ENCODE results near the gene MYH14. TPM values are rescaled to one million over a fixed set of nuclear protein-coding genes. Genes with fewer than 3 reads are reported as not detected.
"Not testable (repeated sequence)": the region's sequence is repeated elsewhere in the genome, so short reads cannot be mapped to it uniquely, and the experiment has no call there.

Gene MYH14
- total RNA-seq, 1 experiment from 2014 or later, result 8.8 TPM

DNA sequence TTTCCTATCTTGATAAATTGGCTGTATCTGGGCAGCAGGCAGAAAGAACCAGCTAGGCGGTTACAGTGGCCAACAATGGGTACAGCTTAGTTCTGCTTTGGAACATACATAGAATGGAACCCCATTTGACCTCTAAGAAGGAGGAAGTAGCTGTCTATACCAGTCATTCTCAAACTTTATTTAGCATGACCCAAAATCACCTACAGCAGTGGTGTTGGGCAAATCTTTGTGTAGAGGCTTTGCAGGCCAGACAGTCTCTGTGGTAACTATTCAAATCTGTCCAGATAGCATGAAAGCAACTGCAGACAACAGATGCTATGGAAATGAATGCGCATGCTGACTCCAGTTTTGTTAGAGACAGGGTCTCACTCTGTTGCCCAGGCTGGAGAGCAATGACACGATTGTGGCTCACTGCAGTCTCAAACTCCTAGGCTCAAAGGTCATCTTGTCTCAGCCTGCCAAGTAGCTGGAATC lies 137.7 kb downstream of the MYH14 start:
- in situ Hi-C loops (cut with HindIII; ENCODE audit: low sequenced_read_pairs), result no loop called here
- DNase-seq (ENCODE audit: low spot score), result no peak

DNA sequence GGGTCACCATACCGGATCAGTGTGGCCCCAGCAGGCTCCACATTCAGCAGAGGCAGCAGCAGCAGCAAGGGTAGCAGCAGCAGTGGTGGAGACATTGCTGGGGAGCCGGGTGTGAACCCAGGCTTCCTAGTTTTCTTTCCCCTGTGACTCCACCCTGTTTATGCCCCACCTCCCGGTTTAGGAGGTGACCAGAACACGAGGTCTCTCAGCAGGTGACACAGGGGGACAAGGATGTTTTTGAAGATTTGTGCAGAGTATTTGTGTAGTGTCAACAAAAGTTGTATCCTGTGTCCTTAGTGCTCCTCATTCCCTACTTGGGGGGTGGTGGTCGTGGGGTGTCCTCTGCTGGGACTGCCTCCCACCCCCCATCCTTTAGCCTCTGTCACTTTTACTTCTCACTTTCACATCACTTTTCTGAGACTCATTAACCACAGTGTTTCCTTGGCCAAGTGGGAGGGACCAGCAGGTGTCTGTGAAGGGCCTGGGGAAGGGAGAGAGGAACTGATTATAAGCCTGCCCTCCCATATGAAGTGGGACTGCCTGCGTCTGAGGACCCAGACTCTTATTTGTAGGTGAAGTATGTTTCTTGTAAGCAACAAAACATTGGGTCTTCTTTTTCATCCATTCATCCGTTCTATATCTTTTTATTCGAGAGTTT lies 141.4 kb downstream of the MYH14 start:
- in situ Hi-C loops (cut with HindIII; ENCODE audit: low sequenced_read_pairs), result no loop called here
- DNase-seq (ENCODE audit: low spot score), result no peak

DNA sequence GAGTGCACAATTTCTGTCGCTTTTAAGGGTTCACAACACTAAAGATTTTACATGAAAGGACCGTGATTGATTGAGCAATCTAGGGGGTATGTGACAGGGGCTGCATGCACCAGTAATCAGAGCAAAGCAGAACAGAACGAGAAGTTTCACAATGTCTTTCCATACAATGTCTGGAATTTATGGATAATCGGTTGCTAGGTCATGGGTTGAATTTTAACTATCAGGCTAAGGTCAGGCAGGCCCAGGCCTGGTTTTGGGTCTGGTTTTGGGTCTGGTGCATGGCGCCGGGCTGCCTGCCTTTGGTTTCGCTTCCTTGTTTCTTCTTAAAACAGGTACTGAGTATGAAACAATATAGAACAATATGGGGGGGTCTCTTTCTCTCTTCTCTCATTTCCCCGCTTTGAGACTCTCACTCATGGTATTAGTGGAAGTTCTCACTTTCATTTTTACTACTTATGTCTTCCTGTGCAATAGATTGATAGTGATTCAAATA lies 143.7 kb downstream of the MYH14 start:
- DNase-seq (ENCODE audit: low spot score); in situ Hi-C loops (cut with HindIII; ENCODE audit: low sequenced_read_pairs): not testable (repeated sequence)

DNA sequence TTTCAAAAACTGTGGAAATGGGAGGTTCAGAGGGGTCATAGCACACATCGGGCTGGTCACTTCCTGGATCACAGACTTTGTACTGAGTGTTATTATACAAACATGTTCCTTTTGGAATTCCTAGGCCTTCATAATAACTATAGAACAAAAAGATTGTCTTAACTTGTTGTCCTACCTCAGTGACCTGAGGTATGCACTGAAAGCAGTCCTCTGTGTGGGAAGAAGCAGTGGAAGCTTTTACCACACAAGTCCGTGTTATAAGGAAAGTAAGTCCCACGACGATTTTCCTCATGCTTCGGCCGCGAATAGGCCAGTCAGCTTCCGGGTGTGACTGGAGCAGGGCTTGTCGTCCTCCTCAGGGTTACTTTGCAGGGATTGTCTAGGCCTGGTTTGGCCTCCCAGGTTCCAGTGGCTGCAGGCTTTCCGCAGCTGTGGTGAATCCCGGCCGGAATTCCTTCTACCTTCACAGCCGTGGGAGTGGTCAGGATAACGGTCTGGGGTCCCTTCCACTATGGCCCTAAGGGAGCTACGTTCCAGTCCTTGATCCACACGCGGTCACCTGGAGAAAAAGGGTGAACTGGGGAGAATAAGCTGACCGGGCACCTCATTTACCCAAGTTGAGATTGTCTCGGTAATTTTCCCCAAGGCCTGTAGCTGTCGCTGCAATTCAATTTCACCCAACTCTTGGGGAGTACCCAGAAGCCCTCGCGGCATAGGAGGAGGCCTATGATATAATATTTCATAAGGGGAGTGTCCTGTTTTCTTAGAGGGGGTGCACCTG lies 146.0 kb downstream of the MYH14 start:
- DNase-seq (ENCODE audit: low spot score), result no peak
- in situ Hi-C loops (cut with HindIII; ENCODE audit: low sequenced_read_pairs), result no loop called here

DNA sequence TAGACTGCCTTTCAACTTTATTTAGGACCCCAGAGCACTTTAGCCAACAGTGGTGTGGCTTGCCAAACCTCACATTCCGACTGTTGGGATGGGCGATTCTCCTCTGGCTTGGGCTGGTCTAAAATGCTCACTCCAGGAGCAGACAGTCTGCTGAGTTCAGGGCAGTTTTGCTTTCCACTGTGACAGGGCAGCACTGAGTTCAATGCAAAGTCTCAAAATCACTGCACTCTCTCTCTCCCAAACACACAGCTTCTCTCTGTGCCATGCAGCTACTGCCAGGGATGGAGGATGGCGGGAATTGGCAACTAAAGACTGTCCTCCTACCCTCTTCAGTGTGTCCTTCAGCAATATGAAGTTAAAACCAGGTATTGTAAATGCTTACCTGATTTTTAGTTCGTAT lies 148.8 kb downstream of the MYH14 start:
- DNase-seq (ENCODE audit: low spot score), result no peak
- in situ Hi-C loops (cut with HindIII; ENCODE audit: low sequenced_read_pairs), result no loop called here

DNA sequence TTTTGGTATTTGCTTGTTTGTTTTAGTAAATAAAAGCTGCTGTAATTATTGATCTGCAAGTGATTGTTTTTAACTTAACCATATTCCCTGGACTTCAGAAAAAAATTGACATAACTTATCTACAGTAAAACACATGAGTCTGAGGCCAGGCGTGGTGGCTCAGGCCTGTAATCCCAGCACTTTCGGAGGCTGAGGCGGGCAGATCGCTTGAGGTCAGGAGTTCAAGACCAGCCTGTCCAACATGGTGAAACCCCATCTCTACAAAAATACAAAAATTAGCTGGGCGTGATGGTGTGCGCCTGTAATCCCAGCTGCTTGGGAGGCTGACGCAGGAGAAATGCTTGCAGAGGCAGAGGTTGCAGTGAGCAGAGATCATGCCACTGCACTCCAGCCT lies 150.1 kb downstream of the MYH14 start:
- in situ Hi-C loops (cut with HindIII; ENCODE audit: low sequenced_read_pairs), result not testable (repeated sequence)

DNA sequence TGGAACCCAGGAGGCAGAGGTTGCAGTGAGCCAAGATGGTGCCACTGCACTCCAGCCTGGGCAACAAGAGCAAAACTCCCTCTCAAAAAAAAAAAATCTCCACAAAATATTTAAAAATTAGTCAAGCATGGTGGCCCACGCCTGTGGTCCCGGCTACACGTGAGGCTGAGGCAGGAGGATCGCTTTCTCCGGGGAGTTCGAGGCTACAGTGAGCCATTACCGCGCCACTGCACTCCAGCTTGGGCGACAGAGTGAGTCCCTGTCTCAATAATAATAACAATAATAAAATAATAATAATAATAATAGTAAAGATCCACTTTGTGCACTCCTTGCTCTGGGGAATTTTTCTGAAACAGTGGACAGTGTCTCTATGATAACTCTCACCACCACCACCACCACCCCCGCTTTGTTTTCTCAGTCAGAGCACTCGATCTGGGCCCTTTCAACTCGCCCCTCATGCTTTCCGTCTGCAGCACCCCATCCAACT lies 153.3 kb downstream of the MYH14 start:
- in situ Hi-C loops (cut with HindIII; ENCODE audit: low sequenced_read_pairs), result no loop called here
- no peak for DNase-seq (ENCODE audit: low spot score)

More for the DNA sequence above, 150.1 kb downstream of the MYH14 start:
- not testable (repeated sequence) for DNase-seq (ENCODE audit: low spot score)

DNA sequence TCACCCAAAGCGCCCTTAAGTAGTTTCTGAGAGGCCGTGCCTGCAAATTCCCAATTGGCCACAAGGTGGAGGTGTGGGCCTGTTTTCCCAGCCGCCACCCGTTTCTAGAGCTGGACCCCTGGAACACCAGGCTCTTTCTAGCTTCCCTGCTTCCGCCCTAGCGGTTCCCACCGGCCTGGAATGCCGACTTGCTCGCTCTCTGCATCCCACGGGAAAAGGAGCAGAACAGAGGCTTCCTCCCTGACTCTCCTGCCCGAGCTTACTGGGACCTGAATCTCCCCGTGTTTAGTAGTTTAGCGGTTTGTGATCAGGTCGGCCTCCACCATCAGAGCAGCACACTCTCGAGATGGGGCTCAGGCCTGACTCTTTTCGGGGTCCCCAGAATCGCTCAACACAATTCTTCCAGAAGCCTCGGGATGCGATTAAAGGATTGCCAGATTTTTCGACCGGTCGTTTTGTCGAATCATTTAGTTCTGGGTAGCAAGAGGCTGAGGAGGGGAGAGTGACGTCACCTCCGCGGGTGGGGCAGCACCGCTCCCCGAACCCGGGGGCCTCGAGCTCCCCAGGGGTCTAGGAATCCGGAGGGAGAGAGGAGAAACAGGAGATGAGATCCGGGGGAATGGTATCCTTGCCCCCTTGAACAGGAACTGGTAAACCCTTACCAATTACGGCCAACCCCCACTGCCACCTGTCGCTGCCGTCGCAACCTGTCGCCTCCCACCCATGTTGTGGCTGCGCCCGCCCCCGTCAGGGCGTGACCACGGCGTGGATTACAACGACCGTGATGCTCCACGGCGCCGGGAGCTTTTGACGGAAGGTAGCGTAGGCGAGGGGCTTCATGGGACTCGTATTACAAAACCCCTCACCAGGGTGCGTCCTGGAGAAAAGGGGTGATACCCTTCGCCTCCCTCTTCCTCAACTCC lies 154.0 kb downstream of the MYH14 start:
- DNase-seq (ENCODE audit: low spot score), result peak; percentile 89
- in situ Hi-C loops (cut with HindIII; ENCODE audit: low sequenced_read_pairs), result no loop called here

DNA sequence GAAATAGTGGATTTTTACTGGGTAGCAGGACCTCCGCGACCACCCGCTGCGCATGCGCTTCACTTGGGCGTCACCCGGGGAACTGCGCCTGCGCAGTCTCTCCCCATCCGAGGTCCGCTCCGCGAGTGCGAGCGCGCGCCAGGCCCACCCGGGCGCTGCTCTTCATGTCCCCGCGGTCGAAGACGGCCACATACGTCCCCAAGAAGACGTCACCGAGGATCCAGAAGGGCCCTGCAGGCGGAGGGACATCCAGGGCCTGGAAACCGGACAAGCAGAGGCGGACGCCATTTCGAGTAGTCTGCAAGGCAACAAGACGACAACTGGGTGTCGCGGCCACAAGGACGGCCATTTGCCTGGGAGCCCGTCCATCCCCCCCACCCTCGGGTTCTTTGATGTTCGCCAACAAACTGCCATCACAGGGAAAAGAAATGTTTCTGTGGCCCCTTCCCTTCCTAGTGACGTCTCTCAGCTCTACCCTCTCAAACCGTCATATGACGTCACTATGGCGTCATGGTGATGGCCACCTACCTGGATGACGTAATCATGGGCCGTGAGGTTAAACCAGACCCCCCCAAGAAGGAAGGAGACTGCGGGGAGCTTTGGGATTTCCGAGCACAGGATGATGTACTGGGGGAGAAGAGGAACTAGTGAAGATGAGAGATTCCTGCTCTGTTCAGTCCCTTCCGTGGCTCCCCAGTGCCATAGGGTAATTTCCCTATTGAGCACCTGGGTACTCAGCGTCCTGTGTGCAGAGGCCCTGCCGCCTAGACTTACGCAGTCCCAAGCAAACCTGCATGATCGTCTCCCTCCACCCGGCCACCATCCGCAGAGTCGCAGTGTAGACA lies 155.3 kb downstream of the MYH14 start:
- in situ Hi-C loops (cut with HindIII; ENCODE audit: low sequenced_read_pairs), result no loop called here
- DNase-seq (ENCODE audit: low spot score), result peak; percentile 63

DNA sequence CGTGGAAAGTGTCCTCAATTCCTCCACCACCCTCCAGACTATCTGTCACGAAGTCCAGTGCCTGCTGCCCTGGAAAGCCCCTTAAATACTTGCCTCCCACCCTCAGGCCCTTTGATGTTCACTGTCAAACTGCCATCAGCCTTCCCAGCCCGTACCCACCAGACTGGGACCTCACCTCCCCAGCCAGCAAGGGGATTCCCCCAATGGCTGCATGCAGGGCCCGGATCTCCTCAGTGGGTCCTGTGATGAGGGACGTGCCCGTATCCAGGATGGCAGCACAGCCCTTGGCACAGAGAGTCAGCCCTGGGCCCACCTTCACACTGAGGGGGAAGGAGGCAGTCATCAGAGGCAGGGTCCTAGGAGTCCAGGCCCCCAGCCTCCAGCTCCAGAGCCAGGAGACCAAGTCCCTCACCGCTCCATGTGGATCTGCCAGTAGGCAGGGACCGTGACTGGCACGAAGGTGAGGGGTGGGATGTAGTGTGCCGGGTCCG lies 156.0 kb downstream of the MYH14 start:
- DNase-seq (ENCODE audit: low spot score), result no peak
- in situ Hi-C loops (cut with HindIII; ENCODE audit: low sequenced_read_pairs), result no loop called here

Other genes with a start within 250 kb of the MYH14 start
- gene SIGLEC11, start 242.4 kb upstream of the MYH14 start, total RNA-seq (2014; rRNA removed; shearing (Covaris generic)), result not detected in 2 replicates
- gene VRK3, start 178.2 kb upstream of the MYH14 start, total RNA-seq (2014; rRNA removed; shearing (Covaris generic)), result 26.0 and 28.6 TPM in 2 replicates
- 15.5 and 42.5 TPM in 2 replicates for gene ZNF473, start 177.6 kb upstream of the MYH14 start, total RNA-seq (2014; rRNA removed; shearing (Covaris generic))
- gene IZUMO2, start 40.3 kb upstream of the MYH14 start, total RNA-seq (2014; rRNA removed; shearing (Covaris generic)), result not detected in 2 replicates
- gene KCNC3, start 125.8 kb downstream of the MYH14 start, total RNA-seq (2014; rRNA removed; shearing (Covaris generic)), result 3.4 and 4.3 TPM in 2 replicates
- gene NAPSA, start 162.0 kb downstream of the MYH14 start, total RNA-seq (2014; rRNA removed; shearing (Covaris generic)), result 0.24 TPM in 1 of 2 replicates, not detected in the other
- gene NR1H2, start 172.8 kb downstream of the MYH14 start, total RNA-seq (2014; rRNA removed; shearing (Covaris generic)), result 33.0 and 41.4 TPM in 2 replicates
- 151 and 176 TPM in 2 replicates for gene POLD1, start 180.7 kb downstream of the MYH14 start, total RNA-seq (2014; rRNA removed; shearing (Covaris generic))
- 0.44 TPM in 1 of 2 replicates, not detected in the other for gene SPIB, start 215.3 kb downstream of the MYH14 start, total RNA-seq (2014; rRNA removed; shearing (Covaris generic))
- gene MYBPC2, start 229.3 kb downstream of the MYH14 start, total RNA-seq (2014; rRNA removed; shearing (Covaris generic)), result 0.55 TPM in 1 of 2 replicates, not detected in the other

Data from G401 (cell line).